Measurements from ENCODE around the gene ARMC8.

Gene ARMC8

DNA sequence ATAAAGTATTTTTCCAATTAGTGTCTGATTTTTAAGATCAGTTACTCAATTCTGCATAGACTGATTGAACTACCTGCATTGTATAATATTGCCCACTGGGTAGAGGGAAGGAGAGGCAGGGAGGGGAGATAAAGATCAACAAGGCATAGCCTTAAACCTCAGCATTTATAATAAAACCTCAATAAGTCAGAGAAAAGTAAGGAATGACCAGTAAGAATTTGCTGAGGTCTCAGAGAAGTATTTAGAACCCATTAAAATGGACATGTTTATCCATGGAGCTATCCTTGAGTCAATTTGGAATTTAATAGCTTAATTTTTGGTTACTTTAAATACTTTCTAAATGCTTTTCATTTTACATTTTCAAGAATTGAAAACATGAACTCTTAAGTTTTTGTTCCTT lies 62.5 kb downstream of the ARMC8 start:
- H3K27me3 ChIP-seq (ENCODE audit: insufficient read depth, poor library complexity, severe bottlenecking) = no peaks in the 10 kb centered on the region
- DNase-seq (ENCODE audit: low read depth in 1 of 2, low spot score in 1 of 2) = no peak
- H3K4me3 ChIP-seq (replicated peaks; ENCODE audit: insufficient read depth, low read length) = no peak overlapping the region
- TF ChIP-seq POLR2AphosphoS5 (IDR thresholded peaks at IDR 0.05; ENCODE audit: low read depth) (no peak), SPI1 (IDR thresholded peaks at IDR 0.05; ENCODE audit: borderline replicate concordance, low read depth) (no peak), GABPA (IDR thresholded peaks at IDR 0.05; ENCODE audit: low read depth) (no peak)
- TF ChIP-seq, protein P1, sequence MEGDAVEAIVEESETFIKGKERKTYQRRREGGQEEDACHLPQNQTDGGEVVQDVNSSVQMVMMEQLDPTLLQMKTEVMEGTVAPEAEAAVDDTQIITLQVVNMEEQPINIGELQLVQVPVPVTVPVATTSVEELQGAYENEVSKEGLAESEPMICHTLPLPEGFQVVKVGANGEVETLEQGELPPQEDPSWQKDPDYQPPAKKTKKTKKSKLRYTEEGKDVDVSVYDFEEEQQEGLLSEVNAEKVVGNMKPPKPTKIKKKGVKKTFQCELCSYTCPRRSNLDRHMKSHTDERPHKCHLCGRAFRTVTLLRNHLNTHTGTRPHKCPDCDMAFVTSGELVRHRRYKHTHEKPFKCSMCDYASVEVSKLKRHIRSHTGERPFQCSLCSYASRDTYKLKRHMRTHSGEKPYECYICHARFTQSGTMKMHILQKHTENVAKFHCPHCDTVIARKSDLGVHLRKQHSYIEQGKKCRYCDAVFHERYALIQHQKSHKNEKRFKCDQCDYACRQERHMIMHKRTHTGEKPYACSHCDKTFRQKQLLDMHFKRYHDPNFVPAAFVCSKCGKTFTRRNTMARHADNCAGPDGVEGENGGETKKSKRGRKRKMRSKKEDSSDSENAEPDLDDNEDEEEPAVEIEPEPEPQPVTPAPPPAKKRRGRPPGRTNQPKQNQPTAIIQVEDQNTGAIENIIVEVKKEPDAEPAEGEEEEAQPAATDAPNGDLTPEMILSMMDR (IDR thresholded peaks at IDR 0.05; ENCODE audit: insufficient read depth, low read length) = no peak
- TF ChIP-seq, protein P2, sequence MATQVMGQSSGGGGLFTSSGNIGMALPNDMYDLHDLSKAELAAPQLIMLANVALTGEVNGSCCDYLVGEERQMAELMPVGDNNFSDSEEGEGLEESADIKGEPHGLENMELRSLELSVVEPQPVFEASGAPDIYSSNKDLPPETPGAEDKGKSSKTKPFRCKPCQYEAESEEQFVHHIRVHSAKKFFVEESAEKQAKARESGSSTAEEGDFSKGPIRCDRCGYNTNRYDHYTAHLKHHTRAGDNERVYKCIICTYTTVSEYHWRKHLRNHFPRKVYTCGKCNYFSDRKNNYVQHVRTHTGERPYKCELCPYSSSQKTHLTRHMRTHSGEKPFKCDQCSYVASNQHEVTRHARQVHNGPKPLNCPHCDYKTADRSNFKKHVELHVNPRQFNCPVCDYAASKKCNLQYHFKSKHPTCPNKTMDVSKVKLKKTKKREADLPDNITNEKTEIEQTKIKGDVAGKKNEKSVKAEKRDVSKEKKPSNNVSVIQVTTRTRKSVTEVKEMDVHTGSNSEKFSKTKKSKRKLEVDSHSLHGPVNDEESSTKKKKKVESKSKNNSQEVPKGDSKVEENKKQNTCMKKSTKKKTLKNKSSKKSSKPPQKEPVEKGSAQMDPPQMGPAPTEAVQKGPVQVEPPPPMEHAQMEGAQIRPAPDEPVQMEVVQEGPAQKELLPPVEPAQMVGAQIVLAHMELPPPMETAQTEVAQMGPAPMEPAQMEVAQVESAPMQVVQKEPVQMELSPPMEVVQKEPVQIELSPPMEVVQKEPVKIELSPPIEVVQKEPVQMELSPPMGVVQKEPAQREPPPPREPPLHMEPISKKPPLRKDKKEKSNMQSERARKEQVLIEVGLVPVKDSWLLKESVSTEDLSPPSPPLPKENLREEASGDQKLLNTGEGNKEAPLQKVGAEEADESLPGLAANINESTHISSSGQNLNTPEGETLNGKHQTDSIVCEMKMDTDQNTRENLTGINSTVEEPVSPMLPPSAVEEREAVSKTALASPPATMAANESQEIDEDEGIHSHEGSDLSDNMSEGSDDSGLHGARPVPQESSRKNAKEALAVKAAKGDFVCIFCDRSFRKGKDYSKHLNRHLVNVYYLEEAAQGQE (IDR thresholded peaks at IDR 0.05; ENCODE audit: insufficient replicate concordance, low read depth) = no peak
- H3K27ac ChIP-seq (replicated peaks) = no peak overlapping the region

DNA sequence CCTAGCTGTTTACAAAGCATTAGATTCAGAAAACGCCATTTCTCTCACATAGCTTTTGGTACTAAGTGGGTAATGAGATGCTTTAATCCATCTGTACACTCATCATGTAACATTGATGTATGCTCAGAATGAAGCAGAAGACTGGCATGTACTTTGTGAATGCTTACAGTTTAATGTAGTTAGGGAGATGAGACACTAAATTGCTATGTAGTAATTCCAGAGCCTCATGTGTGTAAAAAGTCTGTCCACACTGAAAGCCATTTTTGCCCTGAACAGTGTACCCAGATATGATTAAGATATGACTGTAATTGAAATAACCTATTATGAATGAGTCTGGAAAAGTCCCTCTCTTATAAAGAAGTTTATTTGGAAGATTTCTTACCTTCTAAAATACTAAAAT lies 66.5 kb downstream of the ARMC8 start:
- Histone ChIP-seq H3K27me3 (ENCODE audit: insufficient read depth, poor library complexity, severe bottlenecking) (no peaks in the 10 kb centered on the region), H3K27ac (replicated peaks) (no peak overlapping the region), H3K4me3 (replicated peaks; ENCODE audit: insufficient read depth, low read length) (no peak overlapping the region)
- TF ChIP-seq, protein P1 (IDR thresholded peaks at IDR 0.05; ENCODE audit: insufficient read depth, low read length) = no peak
- no peak for DNase-seq (ENCODE audit: low read depth in 1 of 2, low spot score in 1 of 2)

DNA sequence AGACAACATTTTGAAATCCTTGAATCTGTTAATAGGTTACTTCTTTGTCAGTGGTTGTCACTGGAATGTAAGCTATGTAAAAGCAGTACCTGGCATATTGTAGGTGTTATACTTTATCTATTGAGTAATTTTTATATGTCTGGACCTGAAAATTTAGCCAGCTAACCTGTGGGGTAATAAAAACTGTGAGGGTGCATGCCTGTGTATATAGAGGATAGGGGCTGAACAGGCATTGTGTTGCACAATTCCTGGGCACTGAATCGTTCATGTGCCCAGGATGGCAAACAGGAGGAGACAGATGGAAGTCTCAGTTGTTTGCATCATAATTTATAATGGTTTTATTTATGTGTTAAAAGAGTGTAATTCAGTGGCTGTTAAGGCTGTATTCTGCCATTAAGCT lies 67.1 kb downstream of the ARMC8 start:
- no peaks in the 10 kb centered on the region for H3K27me3 ChIP-seq (ENCODE audit: insufficient read depth, poor library complexity, severe bottlenecking)
- TF ChIP-seq POLR2AphosphoS5 (IDR thresholded peaks at IDR 0.05; ENCODE audit: low read depth) (no peak), GABPA (IDR thresholded peaks at IDR 0.05; ENCODE audit: low read depth) (no peak)
- TF ChIP-seq, protein P1 (IDR thresholded peaks at IDR 0.05; ENCODE audit: insufficient read depth, low read length) = no peak
- DNase-seq (ENCODE audit: low read depth in 1 of 2, low spot score in 1 of 2) = no peak
- no peak overlapping the region for H3K27ac ChIP-seq (replicated peaks)
- no peak overlapping the region for H3K4me3 ChIP-seq (replicated peaks; ENCODE audit: insufficient read depth, low read length)

DNA sequence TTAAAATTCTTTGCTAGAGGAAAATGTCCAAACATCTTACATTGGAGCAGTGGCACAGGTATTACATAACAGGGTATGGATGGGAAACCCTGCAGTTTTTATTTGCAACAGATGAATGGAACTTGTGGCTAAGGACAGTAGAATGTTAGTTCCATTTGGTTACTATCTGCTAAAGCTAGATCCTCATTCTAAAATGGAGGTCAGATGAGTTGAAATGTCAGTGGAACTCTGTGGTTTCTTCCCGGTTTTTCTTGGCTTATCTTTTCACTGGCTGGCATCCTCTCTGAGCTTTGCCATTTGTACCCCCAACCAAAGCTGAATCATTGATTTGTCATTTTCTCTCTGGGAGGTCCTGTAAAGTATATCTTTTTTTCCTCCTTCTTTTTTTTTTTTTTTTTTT lies 68.9 kb downstream of the ARMC8 start:
- no peak for DNase-seq (ENCODE audit: low read depth in 1 of 2, low spot score in 1 of 2)
- Histone ChIP-seq H3K27ac (replicated peaks) (no peak overlapping the region), H3K4me3 (replicated peaks; ENCODE audit: insufficient read depth, low read length) (no peak overlapping the region), H3K27me3 (ENCODE audit: insufficient read depth, poor library complexity, severe bottlenecking) (no peaks in the 10 kb centered on the region)
- TF ChIP-seq, protein P1 (IDR thresholded peaks at IDR 0.05; ENCODE audit: insufficient read depth, low read length) = no peak
- TF ChIP-seq, protein P2 (IDR thresholded peaks at IDR 0.05; ENCODE audit: insufficient replicate concordance, low read depth) = no peak
- TF ChIP-seq POLR2AphosphoS5 (IDR thresholded peaks at IDR 0.05; ENCODE audit: low read depth) = no peak
- TF ChIP-seq SPI1 (IDR thresholded peaks at IDR 0.05; ENCODE audit: borderline replicate concordance, low read depth) = no peak
- no peak for TF ChIP-seq GABPA (IDR thresholded peaks at IDR 0.05; ENCODE audit: low read depth)

All from HL-60 (cell line).